ENCODE results near the gene ELL.

Gene ELL

DNA sequence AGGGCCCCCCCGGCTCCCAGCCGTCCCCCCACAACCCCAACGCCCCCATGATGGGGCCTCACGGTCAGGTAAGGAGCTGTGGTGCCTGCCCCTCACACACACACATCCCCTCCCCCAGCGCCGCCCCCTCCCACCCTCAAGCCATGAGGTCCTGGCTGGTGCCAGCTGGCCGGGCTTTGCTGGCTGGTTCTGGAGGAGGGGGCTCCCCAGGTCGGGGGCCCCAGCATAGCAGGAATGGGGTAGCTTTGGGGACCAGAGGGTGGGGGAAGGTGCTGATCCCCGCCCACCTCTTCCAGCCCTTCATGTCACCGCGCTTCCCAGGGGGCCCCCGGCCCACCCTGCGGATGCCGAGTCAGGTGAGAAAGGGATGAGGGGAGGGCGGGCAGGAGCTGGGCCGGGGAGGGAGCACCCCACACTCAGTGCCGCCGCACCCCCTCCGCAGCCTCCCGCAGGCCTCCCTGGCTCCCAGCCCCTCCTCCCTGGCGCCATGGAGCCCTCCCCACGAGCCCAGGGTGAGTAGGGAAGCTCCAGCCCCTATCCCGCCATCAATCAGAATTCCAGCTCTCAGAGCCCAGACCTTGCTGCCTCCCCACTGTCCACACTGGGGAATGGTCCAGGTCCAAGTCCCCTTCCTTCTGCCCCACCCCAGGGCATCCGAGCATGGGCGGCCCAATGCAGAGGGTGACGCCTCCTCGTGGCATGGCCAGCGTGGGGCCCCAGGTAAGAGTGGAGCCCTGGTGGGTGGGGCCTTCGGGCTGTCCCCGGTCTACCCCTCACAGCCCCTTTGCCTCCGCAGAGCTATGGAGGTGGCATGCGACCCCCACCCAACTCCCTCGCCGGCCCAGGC is 90.3 kb downstream of the ELL start:
- no peak for DNase-seq

DNA sequence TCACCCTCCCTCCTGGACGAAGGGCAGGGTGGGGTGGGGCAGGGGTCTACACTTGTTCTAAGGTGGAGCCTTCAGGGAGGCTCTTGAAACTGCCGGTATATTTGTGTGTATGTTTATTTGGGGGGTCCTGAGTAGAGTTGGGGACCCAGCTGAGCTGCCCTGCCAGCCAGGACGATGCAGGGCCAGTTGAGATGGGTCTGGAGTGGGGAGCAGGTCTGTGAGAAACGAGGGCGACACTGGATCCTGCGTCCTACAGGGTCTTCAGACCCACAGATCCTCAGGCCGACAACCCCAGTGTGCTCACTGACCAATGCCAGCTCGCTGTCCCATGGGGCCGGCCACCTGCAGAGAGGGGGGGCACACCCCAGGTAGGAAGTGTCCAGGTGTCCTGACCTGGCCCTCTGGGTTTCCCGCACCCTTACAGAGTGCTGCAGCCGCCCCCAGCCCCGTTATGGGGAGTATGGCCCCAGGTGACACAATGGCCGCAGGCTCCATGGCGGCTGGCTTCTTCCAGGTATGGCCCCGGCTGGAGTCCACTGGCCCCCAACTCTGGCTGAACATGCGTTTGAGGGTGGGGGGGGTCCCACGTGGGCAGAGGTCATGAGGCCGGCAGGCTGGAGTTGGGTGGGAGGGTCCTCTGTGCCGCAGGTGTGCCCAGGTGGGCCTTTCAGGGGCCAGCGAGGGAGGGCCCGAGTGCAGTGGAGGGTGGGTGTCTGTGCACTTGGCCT is 91.3 kb downstream of the ELL start:
- DNase-seq, result peak; percentile 55

DNA sequence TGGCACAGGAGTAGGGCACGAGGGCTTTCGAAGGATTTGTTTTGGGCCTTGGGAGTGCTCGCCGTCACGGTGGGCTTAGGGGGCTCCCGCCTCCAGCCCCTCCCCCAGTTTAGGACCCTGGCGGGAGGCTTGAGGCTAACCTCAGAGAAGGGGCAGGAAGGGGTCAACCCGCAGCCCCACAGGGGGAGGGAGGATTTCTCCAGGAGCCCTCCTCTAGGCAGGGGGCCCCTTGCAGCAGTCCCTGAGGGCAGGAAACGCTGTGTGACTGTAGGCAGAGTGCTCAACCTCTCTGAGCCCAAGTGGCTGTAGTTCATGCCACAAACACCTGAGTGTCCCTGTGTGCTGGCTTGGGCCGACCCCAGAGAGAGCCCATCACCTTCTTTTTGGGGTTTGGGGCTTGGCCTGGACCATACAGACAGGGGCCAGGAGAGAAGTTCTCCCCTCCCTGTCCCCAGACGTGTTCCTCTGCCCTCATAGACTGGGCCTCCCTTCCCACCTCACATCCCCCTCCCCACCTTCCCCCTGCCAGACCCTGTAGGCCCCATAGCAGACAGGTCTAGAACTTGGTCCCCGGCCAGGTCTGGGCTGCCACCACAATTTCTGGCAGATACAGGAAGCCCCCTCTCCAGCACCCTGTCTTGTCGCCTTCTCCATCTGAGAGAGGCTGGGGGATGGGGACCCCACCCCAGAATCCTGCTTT is 92.0 kb downstream of the ELL start:
- DNase-seq, result peak; percentile 54

DNA sequence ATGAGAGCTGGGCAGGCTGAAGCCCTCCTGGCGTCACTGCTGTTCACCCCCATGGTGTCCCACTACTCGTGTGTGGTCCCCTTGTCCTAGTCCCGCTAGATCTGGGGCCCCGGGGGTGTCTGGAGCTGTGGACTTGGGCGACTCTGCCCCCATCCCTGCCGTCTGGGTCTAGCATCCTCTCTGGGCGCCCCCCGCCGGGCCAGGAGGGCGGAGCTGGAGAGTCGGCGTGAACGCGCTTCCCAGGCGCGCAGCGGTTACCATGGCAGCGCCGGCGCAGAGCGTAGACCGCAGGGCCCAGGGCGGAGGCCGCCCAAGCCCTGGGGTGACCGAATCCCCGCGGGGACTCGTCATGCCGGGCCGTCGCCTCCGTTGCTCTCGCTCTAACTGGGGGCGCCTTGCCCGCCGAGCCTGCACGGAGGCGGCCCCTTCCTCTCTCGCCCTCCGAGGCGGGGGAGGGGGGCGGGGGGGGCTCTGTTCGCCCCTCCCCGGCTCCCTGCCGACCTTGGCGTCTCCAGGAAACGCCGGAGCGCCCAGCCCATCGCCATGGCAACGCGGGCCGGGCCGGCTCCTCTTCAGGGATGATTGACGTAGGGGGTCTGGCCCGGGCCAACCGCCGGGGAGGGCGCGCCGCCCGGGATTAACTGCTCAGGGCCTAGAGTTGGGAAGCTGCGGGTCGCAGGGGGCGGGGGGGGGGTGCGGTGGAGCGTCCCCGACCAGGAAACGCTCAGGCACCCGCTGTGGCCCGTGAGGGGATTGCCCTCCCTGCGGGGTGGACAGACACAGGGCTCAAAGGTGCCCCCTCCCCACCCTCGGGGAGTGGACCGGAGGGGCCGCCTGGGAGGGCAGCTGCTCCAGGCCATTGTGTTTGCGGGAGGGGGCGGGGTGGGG is 92.8 kb downstream of the ELL start:
- DNase-seq, result peak; percentile 94

DNA sequence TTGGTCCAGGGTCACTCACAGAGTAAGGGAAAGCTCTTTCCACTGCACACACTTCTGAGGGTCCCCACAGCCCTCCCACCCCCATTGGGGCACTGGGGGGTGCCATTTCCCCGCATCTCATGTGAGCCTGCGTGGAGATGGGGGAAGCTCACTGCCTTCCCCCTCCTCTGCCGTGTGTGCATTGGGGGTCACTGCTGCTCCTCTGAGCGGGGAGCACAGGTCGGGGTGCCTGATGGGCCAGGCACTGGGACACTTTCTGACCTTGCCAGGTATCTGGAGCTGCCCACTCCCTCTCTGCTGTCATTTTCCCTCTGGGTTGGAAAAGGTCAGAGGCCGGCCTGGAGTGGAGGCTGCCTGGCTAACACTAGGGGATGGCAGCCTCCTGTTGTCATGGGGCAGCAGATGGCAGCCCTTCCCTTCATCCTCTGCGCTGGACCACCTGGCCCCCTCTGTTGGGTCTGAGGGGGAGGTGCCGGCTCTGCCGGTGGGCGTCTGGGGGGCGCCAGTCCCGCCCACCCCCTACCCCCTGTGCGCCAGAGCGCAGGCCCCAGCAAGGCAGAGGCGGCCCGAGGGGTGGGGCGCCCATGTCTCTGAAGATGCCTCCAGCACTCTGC is 93.6 kb downstream of the ELL start:
- DNase-seq, result no peak

DNA sequence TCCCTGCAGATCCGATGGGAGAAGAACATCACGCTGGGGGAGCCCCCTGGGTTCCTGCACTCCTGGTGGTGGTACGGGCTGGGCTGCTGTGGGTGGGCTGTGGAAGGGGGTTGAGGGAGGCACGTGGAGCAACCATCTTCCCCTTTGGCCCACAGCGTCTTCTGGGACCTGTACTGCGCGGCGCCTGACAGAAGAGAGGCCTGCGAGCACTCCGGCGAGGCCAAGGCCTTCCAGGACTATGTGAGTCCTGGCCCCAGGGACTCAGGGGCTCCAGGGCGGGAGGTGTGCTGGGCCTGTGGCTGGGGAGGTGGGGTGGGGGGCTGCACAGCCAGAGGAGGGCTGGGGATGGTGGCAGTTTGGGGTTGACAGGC is 94.1 kb downstream of the ELL start:
- DNase-seq, result no peak

DNA sequence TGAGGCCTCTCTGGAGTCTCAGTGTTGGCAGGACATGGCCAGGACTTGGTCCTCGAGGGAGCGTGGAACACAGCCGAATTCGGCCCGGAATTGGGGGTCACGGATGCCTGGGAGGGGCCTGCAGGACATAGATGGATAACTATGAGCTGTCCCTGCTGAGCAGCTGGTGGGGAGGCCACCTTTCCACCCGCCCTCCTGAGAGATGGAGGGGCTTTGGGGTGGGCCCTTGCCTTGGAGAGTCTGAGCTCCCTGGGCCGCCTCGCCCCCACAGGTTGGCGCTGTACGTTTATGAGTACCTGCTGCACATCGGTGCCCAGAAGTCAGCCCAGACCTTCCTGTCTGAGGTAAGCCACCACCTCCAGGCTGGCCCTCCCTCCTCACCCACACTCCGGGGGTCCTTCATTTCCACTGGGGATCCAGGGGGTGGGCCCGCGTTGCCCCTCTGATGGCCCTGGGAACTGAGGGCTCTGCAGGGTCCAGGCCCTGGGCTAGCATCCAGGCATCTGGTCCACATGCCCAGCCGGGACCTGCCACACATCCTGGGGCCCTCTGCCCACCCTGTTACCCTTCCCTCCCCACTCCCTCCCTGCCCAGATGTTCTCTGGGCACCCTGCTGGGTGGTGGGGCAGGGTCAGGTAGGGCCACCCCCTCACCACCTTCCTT is 94.7 kb downstream of the ELL start:
- DNase-seq, result no peak

DNA sequence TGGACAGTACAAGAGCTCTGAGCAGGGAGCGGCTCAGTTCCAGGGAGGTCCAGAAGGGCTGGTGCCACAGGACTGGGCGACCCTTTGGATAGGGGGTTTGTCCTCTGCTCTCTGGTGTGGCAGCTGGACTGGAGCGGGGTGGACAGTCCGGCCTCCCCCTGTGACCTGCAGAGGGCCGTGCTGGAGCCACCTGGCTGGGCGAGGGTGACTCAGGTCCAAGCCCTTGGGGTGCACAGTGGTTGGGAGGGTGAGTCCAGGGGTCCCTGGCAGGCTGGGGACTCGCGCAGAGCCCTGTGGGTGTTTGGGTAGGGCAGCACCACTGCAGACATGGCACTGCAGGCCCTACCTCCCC is 95.5 kb downstream of the ELL start:
- DNase-seq, result no peak

DNA sequence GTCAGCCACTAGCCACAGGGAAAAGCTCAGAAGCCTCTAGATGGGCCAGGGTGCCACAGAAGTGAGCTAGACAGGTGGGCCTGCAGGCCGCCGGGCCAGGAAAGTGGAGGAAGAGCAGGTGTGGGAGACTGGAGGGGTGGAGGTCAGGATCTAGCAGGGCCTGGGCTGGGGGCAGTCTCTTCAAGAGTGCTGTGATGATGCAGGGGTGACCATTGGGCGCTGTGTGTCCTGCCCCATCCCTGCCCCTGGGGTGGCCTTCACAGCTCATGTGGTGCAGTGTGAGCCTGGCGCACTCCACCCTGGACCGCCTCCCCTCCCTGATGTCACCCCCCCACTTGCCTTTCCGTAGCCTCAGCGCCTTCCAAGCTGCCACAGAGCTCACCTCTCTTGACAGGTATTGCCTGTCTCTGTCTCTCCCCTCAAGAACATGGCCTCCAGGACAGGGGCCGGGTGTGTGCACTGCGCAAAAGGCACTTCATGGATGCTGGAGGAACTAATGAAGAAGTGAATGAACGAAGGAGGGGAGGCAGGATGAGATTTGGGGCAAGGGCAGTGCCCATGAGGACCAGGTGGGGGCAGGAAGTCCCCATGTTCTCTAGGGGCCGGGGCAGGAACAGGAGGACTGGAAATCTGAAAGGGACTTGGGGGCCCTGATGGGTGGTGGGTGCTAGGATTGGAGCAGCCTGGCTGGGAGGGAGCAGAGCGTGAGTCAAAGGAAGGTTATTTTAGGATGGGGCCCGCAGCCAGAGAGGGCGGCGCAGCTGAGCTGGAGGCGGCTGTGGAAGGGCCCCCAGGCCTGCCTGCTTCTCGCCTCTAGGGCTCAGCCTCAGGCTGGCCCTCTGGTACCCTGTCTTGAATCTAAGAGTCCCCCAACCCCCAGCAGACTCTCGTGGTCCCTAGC is 96.1 kb downstream of the ELL start:
- no peak for DNase-seq

DNA sequence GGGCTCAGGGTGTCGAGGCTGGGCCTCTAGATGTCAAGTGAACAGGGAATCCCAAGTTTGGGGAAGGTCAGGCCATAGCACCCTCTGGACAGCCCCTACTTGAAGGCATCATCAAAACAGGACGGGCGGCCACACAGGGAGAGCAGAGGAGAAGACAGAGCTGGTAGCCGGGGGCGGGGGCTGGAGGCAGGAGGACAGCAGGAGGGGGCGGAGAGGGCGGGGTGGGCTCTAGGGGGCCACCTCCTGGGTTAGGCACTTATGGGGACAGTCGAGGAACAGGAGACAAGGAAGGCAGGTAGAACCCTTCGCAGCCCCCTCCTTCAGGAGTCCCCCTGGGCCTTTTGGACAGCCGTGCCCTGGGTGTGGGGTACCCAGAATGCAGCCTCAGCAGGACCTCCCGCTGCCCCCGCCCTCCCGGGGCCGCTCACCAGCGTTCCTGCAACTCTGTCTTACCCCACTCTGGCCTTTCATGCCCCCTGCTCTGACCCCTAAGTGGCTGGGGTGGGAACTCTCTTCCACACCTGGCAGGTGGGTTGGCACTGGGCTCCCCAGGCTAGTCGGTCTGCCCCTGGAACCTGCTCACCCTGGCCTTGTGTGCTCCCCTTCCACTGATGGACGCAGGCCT is 96.9 kb downstream of the ELL start:
- no peak for DNase-seq

DNA sequence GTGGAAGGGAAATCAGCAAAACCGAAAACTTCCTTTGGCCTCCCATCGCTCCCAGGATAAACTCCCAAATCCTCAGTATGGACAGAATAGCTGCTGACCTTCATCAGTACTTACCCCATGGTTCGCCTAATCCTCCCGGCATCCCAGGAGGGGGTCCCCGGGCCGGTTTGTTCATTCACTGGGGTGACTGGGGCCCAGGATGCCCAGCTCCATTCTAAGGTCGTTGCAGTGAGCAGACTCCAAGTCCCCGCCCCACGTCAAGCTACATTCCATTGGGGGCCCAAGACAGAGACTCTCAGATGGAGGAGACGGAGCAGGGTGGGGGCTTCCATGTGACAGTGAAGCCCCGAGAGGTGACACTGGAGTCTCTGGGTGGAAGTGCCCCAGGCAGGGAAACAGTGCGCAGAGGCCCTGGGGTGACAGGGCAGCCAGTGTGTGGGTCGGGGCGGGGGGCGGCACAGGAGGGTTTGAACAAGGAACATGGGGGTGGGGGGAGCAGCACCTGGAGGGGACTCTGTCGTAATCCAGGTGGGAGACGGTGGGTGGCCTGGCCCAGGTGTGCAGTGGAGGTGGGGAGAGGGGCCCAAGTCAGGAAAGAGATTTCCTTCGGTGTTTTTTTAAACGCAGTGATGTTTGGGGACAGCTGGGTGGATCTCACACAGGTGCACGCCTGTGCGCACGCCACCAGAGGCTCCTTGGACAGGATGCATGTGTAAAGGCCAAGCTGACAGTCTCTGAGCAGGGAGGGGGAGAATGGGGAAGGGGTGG is 97.6 kb downstream of the ELL start:
- no peak for DNase-seq

DNA sequence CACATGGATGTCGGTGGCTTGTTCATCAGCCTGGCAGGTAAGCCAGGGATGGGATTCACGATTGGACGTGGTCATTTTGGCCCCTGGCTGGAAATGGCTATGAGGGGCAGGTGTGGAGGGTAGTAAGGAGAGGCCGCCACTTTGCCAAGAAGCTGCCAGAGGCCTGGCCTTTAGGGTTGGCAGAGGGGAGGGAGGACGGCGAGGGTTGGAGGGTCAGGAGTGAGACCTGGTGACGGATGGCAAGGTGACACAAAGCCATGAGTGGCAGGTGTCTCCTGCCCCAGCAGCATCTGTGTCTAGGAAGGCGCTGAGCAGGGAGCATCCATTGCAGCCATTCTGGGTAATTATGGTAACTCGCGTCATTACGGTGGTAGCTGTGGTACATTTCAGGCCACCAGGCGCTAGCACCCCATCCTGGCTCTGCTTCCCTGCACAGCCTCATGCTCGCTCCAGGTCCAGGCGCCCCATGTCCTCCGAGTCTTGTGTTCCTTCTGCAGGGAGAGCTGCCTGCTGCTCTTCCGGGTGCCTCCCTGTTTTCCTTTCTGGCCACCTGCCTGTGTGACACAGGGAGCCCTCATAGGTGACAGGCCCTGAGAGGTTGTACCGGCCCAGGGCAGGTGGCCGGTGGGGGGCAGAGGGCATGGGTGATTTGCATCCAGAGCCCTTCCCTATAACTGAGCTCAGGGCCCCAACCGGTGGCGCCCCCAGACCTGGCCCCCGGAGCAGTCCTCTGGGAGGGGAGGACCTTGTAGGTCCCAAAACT is 98.4 kb downstream of the ELL start:
- no peak for DNase-seq

DNA sequence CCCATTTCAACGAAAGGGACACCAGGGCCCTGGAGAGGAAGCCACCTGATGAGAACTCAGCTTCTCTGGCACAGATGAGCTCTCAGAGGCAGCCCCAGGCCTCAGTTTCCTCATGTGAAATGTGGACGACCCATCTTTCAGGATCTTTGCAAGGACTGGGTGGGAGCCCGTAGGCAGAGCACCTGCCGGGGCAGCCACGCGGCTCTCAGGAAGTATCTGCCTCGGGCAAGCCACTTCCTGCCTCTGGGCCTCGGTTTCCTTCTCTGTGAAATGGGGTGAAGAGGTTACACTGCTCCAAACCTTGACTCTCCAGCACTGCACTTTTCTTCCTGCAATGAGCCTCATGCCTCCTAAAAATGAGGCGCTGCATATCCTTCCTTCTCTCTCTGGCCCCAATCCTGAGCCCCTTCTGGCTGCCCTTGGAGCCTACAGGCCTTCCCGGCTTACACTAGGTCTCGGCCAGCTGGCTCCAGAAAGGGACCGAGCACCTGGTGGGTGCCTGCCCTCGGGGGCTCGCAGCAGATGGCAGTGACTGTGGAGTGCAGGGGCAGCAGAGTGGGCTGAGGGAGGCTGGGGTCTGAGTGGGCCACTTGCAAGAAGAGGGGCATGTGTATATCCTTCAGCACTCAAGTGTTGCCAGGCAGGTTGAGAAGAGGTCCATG is 99.2 kb downstream of the ELL start:
- no peak for DNase-seq

DNA sequence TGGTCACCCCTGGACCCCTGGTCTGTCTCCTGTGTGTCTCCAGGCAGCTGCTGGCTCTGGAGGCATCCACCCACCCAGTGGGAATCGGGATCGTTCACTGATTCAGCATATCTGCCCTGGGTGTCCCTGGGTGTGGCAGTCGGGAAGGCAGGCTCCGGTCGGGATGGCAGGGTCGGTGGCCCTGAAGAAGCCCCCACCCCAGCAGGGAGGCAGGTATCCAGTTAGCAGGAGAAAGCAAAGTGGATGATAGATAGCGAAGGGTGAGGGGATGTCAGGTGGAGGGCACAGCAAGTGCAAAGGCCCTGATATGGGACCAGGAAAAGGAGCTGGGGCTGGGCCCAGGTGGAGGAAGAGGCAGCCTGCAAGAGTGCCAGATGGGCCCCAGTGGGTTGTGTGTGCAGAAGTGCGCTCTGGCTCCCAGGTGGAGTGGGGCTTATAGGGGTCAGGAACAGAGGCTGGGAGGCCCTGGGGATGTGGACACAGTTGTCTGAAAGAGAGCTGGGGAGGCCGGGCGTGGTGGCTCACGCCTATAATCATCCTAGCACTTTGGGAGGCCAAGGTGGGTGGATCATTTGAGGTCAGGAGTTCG is 100.4 kb downstream of the ELL start:
- no peak for DNase-seq

DNA sequence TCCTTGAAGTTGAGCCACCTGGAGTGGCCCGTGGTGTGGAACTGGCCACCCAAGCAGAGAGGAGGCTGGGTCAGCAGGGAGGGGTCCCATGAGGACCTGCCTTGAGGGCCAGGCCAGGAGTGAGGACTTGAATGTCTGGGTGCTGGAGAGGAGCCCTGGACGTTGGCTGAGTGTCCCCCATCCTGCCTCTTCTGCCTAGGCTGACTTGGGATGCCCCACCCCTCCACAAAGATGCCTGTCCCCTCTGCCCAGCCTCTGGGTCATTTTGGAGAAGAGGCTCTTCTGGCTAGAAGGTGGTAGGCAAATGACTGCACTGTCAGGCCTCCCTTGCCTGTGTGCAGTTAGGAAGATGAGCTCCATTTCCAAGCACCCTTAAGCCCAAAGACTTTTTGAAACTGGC is 100.9 kb downstream of the ELL start:
- no peak for DNase-seq

DNA sequence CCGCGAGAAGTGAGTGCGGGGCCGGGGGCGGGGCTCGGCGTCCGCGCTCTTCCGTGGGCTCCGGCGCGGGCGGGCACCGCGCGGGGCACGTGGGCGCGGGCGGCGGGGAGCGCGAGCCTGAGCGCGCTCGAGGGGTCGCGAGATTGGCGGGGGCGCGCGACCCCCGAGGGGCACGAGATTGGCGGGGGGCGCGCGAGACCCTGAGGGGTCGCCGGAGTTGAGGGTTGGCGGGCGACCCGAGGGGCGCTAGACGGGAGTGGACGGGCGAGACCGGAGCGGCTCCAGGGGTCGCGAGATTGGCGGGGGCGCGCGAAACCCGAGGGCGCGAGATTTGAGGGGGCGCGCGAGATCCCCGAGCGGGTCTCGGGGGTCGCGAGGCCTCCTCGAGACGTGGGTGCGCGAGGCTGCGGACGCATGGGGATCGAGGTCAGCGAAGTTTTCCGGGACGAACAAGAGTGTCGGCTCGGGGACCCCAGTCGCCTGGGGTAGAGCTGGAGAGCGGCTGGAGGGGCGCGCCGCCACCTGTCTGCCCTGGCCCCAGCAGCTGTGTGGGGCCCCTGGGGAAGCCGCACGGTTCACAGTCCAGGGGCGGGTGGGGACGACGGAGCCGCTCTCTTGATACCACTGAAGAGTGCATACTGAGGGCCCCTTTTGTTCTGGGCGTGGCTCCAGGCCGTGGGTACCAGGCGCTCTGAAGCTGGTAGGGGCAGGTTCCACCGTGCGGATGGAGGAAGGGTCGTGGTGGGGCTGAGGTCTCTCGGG is 102.0 kb downstream of the ELL start:
- DNase-seq, result no peak

DNA sequence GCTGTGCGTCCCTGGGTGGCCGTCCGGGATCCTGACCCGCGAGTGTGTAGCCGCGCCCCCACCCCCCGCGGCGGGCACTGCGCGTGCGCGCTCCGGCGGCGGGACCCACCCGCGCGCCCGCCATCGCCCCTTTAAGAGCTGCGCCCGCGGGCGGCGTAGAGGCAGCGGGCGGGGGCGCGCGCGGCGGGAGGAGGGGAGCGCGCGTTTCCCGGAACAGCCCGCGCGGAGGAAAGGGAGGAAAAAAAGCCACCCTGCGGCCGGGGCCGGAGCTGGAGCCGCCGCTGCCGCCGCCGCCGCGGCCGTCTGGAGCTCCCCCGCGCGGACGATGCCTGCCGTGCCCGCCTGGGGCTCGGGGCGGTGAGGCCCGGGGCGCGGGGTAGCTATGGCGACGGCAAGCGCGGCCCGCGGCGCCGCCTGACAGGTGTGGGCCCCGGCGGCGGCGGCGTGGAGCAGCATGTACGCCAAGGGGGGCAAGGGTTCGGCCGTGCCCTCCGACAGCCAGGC is 102.6 kb downstream of the ELL start, which contains the start of gene SSBP4:
SSBP4 (plus strand) TSS at position 204 of the 504 bp plus-strand sequence; CDS start at position 455, 251 bp downstream.
- DNase-seq, result peak; percentile 79
